Measurements from ENCODE around the gene VAMP3. TPM values are rescaled to one million over a fixed set of nuclear protein-coding genes. Genes with fewer than 3 reads are reported as not detected.
"Not testable (repeated sequence)": the region's sequence is repeated elsewhere in the genome, so short reads cannot be mapped to it uniquely, and the experiment has no call there.

Gene VAMP3
- polyA plus RNA-seq, 1 donor from 2014 or later, result 20.2 TPM

GRCh38 chr1:7786795-7787194, 15.7 kb downstream of the VAMP3 start:
- H3K36me3 ChIP-seq (ENCODE audit: insufficient read depth, low read length), result no peaks in the 10 kb centered on the region

DNA sequence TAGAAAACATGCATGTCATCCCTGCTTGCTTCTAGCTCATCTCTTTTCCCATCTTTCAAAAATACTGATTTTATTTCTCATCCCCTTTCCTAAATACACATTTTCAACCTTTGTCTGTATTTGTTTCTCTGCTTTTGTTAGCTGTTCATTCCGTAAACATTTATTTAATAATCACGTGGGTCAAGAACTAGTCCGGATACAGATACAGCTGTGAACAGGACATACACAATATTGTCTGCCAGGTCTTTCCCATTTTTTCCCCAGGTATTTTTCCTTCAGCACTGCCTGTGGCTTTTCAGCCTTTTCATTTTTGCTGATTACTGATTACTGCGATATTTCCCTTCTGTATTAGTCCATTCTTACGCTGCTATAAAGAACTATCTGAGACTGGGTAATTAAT, 18.7 kb downstream of the VAMP3 start:
- Histone ChIP-seq H2AFZ (ENCODE audit: low read depth, low read length) (no peak overlapping the region), H3F3A (ENCODE audit: insufficient read depth, low read length, poor library complexity, severe bottlenecking) (no peaks in the 10 kb centered on the region), H3K9me2 (ENCODE audit: insufficient read depth, low read length) (no peaks in the 10 kb centered on the region), H3K27ac (ENCODE audit: low read length) (no peak overlapping the region), H3K9ac (ENCODE audit: low read length) (no peak overlapping the region), H3K79me2 (replicated peaks; ENCODE audit: insufficient read depth, low read length) (no peaks in the 10 kb centered on the region), H3K27me3 (ENCODE audit: insufficient read depth, low read depth, low read length) (no peaks in the 10 kb centered on the region), H3K9me3 (ENCODE audit: low read length) (peaks cover 3% of the 10 kb centered on the region), H3K4me2 (ENCODE audit: low read length) (no peak overlapping the region), H3K4me3 (ENCODE audit: low read length) (no peak overlapping the region), H4K20me1 (ENCODE audit: insufficient read depth) (no peaks in the 10 kb centered on the region), H3K36me3 (ENCODE audit: insufficient read depth, low read length) (no peaks in the 10 kb centered on the region)
- no peak for TF ChIP-seq RAD21 (conservative IDR thresholded peaks at IDR 0.05)
- TF ChIP-seq, protein P1, sequence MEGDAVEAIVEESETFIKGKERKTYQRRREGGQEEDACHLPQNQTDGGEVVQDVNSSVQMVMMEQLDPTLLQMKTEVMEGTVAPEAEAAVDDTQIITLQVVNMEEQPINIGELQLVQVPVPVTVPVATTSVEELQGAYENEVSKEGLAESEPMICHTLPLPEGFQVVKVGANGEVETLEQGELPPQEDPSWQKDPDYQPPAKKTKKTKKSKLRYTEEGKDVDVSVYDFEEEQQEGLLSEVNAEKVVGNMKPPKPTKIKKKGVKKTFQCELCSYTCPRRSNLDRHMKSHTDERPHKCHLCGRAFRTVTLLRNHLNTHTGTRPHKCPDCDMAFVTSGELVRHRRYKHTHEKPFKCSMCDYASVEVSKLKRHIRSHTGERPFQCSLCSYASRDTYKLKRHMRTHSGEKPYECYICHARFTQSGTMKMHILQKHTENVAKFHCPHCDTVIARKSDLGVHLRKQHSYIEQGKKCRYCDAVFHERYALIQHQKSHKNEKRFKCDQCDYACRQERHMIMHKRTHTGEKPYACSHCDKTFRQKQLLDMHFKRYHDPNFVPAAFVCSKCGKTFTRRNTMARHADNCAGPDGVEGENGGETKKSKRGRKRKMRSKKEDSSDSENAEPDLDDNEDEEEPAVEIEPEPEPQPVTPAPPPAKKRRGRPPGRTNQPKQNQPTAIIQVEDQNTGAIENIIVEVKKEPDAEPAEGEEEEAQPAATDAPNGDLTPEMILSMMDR (IDR thresholded peaks at IDR 0.05; ENCODE audit: poor library complexity, severe bottlenecking), result no peak
- TF ChIP-seq, protein P2, sequence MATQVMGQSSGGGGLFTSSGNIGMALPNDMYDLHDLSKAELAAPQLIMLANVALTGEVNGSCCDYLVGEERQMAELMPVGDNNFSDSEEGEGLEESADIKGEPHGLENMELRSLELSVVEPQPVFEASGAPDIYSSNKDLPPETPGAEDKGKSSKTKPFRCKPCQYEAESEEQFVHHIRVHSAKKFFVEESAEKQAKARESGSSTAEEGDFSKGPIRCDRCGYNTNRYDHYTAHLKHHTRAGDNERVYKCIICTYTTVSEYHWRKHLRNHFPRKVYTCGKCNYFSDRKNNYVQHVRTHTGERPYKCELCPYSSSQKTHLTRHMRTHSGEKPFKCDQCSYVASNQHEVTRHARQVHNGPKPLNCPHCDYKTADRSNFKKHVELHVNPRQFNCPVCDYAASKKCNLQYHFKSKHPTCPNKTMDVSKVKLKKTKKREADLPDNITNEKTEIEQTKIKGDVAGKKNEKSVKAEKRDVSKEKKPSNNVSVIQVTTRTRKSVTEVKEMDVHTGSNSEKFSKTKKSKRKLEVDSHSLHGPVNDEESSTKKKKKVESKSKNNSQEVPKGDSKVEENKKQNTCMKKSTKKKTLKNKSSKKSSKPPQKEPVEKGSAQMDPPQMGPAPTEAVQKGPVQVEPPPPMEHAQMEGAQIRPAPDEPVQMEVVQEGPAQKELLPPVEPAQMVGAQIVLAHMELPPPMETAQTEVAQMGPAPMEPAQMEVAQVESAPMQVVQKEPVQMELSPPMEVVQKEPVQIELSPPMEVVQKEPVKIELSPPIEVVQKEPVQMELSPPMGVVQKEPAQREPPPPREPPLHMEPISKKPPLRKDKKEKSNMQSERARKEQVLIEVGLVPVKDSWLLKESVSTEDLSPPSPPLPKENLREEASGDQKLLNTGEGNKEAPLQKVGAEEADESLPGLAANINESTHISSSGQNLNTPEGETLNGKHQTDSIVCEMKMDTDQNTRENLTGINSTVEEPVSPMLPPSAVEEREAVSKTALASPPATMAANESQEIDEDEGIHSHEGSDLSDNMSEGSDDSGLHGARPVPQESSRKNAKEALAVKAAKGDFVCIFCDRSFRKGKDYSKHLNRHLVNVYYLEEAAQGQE (IDR thresholded peaks at IDR 0.05; ENCODE audit: borderline replicate concordance), result no peak
- TF ChIP-seq POLR2AphosphoS5 (IDR thresholded peaks at IDR 0.05), result no peak
- no peak for TF ChIP-seq EP300 (conservative IDR thresholded peaks at IDR 0.05; ENCODE audit: poor library complexity, severe bottlenecking)

More at GRCh38 chr1:7786795-7787194, 15.7 kb downstream of the VAMP3 start:
- TF ChIP-seq, protein P2 (IDR thresholded peaks at IDR 0.05; ENCODE audit: borderline replicate concordance), result no peak
- no peak for TF ChIP-seq TAF1 (IDR thresholded peaks at IDR 0.05; ENCODE audit: low read depth)
- no peak for TF ChIP-seq EP300 (conservative IDR thresholded peaks at IDR 0.05; ENCODE audit: poor library complexity, severe bottlenecking)
- TF ChIP-seq EZH2 (IDR thresholded peaks at IDR 0.05; ENCODE audit: borderline replicate concordance, insufficient read depth, low read length, poor library complexity, severe bottlenecking), result no peak
- TF ChIP-seq RAD21 (conservative IDR thresholded peaks at IDR 0.05), result no peak
- TF ChIP-seq POLR2AphosphoS5 (IDR thresholded peaks at IDR 0.05), result no peak
- no peak for TF ChIP-seq MXI1 (conservative IDR thresholded peaks at IDR 0.05; ENCODE audit: poor library complexity, severe bottlenecking)
- no peak for TF ChIP-seq SMC3 (conservative IDR thresholded peaks at IDR 0.05; ENCODE audit: poor library complexity)
- TF ChIP-seq, protein P1 (IDR thresholded peaks at IDR 0.05; ENCODE audit: poor library complexity, severe bottlenecking), result no peak
- no peaks in the 10 kb centered on the region for H3K9me2 ChIP-seq (ENCODE audit: insufficient read depth, low read length)
- H3K27ac ChIP-seq (ENCODE audit: low read length), result no peak overlapping the region
- no peaks in the 10 kb centered on the region for H3K27me3 ChIP-seq (ENCODE audit: insufficient read depth, low read depth, low read length)
- no peak overlapping the region for H3K4me3 ChIP-seq (ENCODE audit: low read length)
- H3K9me3 ChIP-seq (ENCODE audit: low read length), result peaks cover 3% of the 10 kb centered on the region
- no peaks in the 10 kb centered on the region for H4K20me1 ChIP-seq (ENCODE audit: insufficient read depth)
- H3K79me2 ChIP-seq (replicated peaks; ENCODE audit: insufficient read depth, low read length), result no peaks in the 10 kb centered on the region
- no peak overlapping the region for H3K9ac ChIP-seq (ENCODE audit: low read length)
- no peak overlapping the region for H2AFZ ChIP-seq (ENCODE audit: low read depth, low read length)
- H3K4me2 ChIP-seq (ENCODE audit: low read length), result no peak overlapping the region
- no peaks in the 10 kb centered on the region for H3F3A ChIP-seq (ENCODE audit: insufficient read depth, low read length, poor library complexity, severe bottlenecking)

DNA sequence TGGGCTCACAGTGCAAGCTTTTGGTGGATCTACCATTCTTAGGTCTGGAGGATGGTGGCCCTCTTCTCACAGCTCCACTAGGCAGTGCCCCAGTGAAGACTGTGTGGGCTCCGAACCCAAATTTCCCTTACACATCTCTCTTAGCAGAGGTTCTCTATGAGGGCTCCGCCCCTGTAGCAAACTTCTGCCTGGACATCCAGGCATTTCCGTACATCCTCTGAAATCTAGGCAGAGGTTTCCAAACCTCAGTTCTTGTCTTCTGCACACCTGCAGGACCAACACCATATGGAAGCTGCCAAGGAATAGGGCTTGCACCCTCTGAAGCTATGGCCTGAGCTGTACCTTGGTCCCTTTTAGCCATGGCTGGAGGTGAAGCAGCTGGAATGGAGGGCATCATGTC, 19.9 kb downstream of the VAMP3 start:
- H3K36me3 ChIP-seq (ENCODE audit: insufficient read depth, low read length); H3K27me3 ChIP-seq (ENCODE audit: insufficient read depth, low read depth, low read length); H3K79me2 ChIP-seq (replicated peaks; ENCODE audit: insufficient read depth, low read length); H3K9me2 ChIP-seq (ENCODE audit: insufficient read depth, low read length); H3K9me3 ChIP-seq (ENCODE audit: low read length); H3K4me2 ChIP-seq (ENCODE audit: low read length); H3K4me3 ChIP-seq (ENCODE audit: low read length); H3F3A ChIP-seq (ENCODE audit: insufficient read depth, low read length, poor library complexity, severe bottlenecking); H2AFZ ChIP-seq (ENCODE audit: low read depth, low read length); H4K20me1 ChIP-seq (ENCODE audit: insufficient read depth); H3K27ac ChIP-seq (ENCODE audit: low read length); H3K9ac ChIP-seq (ENCODE audit: low read length): not testable (repeated sequence)

Data from neural cell (in vitro differentiated cells).